HL-60 (cell line): Measurements from ENCODE around the gene KCNJ6.

Source experiments
- CTCF ChIP-seq: IDR thresholded peaks from one replicate; pipeline ENCODE4 v1.5.1; 2011; ENCODE audit warnings: low read length, control low read depth, inconsistent platforms; ENCODE audit not compliant: insufficient read depth
- REST ChIP-seq: IDR thresholded peaks from 2 replicates; pipeline ENCODE4 v1.6.1; 2012; ENCODE audit warnings: low read depth; ENCODE audit not compliant: insufficient replicate concordance
- SPI1 ChIP-seq: IDR thresholded peaks from 2 replicates; pipeline ENCODE4 v1.6.1; 2012; ENCODE audit warnings: low read depth, mild to moderate bottlenecking, borderline replicate concordance

GRCh38 chr21:37710546-37711285, 205.5 kb downstream of the KCNJ6 start:
- no peak for TF ChIP-seq CTCF
- TF ChIP-seq SPI1, result no peak
- no peak for TF ChIP-seq REST
